ENCODE measurements around the gene PTPRG.

Gene PTPRG

GRCh38 chr3:61768284-61769037 lies 207.1 kb downstream of the PTPRG start:
- Mint-ChIP-seq H3K9me3 (no peaks in the 10 kb centered on the region), H3K27me3 (no peaks in the 10 kb centered on the region), H3K36me3 (no peaks in the 10 kb centered on the region), H3K27ac (no peak overlapping the region), H3K4me3 (no peak overlapping the region), H3K4me1 (no peaks in the 10 kb centered on the region)
- ATAC-seq: no peak

- no peak for ATAC-seq
- Mint-ChIP-seq H3K4me1 (no peaks in the 10 kb centered on the region), H3K36me3 (no peaks in the 10 kb centered on the region), H3K27me3 (no peaks in the 10 kb centered on the region), H3K4me3 (no peak overlapping the region), H3K9me3 (no peaks in the 10 kb centered on the region), H3K27ac (no peak overlapping the region)
Observed at GRCh38 chr3:61769266-61769990, 208.1 kb downstream of the PTPRG start.

DNA sequence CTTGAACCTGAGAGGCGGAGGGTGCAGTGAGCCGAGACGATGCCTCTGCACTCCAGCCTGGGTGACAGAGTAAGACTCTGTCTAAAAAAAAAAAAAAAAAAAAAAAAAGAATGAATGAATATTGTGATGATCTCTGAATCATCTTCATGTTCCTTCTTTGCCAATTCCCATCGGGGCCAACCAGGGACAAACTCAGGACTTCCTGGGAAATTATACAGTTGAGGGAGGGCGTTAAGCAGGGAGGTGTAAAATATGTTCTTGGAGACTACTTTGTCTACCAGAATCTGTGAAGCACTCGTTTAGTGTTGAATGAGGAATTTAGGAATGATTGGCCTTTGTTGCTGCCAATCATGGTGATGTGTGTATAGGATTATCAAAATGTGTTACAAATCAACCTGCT lies 210.6 kb downstream of the PTPRG start:
- ATAC-seq: no peak
- H3K36me3 Mint-ChIP-seq: no peaks in the 10 kb centered on the region
- H3K9me3 Mint-ChIP-seq: no peaks in the 10 kb centered on the region
- no peaks in the 10 kb centered on the region for H3K4me1 Mint-ChIP-seq
- H3K27ac Mint-ChIP-seq: no peak overlapping the region
- no peak overlapping the region for H3K4me3 Mint-ChIP-seq
- no peaks in the 10 kb centered on the region for H3K27me3 Mint-ChIP-seq

GRCh38 chr3:61772456-61772855 lies 211.1 kb downstream of the PTPRG start:
- Mint-ChIP-seq H3K4me1 (no peaks in the 10 kb centered on the region), H3K4me3 (no peak overlapping the region), H3K9me3 (no peaks in the 10 kb centered on the region), H3K27ac (no peak overlapping the region), H3K27me3 (no peaks in the 10 kb centered on the region), H3K36me3 (no peaks in the 10 kb centered on the region)
- no peak for ATAC-seq

- H3K36me3 Mint-ChIP-seq: no peaks in the 10 kb centered on the region
- no peak overlapping the region for H3K4me3 Mint-ChIP-seq
- ATAC-seq: no peak
Observed at GRCh38 chr3:61774279-61774890, 213.0 kb downstream of the PTPRG start.

GRCh38 chr3:61776390-61776789 lies 215.0 kb downstream of the PTPRG start:
- no peaks in the 10 kb centered on the region for H3K9me3 Mint-ChIP-seq
- H3K36me3 Mint-ChIP-seq: no peaks in the 10 kb centered on the region
- ATAC-seq: no peak
- H3K27ac Mint-ChIP-seq: no peak overlapping the region
- H3K4me3 Mint-ChIP-seq: no peak overlapping the region
- no peaks in the 10 kb centered on the region for H3K27me3 Mint-ChIP-seq
- no peaks in the 10 kb centered on the region for H3K4me1 Mint-ChIP-seq

More at GRCh38 chr3:61774279-61774890, 213.0 kb downstream of the PTPRG start:
- H3K9me3 Mint-ChIP-seq: no peaks in the 10 kb centered on the region
- H3K27me3 Mint-ChIP-seq: no peaks in the 10 kb centered on the region
- H3K4me1 Mint-ChIP-seq: no peaks in the 10 kb centered on the region
- no peak overlapping the region for H3K27ac Mint-ChIP-seq

- ATAC-seq: no peak
Observed at GRCh38 chr3:61777483-61777882, 216.1 kb downstream of the PTPRG start.

GRCh38 chr3:61778095-61778494 lies 216.7 kb downstream of the PTPRG start:
- no peak overlapping the region for H3K4me3 Mint-ChIP-seq

More at GRCh38 chr3:61777483-61777882, 216.1 kb downstream of the PTPRG start:
- no peaks in the 10 kb centered on the region for H3K36me3 Mint-ChIP-seq
- H3K27me3 Mint-ChIP-seq: no peaks in the 10 kb centered on the region
- no peaks in the 10 kb centered on the region for H3K9me3 Mint-ChIP-seq
- no peak overlapping the region for H3K4me3 Mint-ChIP-seq
- no peak overlapping the region for H3K27ac Mint-ChIP-seq
- no peaks in the 10 kb centered on the region for H3K4me1 Mint-ChIP-seq

DNA sequence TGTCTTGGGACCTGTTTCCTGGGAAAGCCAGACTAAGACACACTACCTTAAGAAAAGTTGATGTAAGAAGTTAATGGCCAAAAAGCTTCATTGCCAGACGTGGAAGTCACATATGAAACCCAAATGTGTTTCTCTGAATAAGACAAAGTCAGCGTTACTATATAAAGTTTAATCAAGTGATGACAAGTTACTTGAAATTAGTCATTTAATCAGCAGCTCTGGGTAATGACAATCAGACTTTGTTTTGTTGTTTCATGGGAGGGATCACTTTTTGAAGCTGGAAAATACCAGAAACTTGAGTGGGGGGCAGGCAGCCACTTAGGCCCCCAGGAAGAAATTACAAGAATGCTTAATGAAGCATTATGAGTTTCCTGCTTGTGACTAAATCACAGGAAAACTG lies 218.6 kb downstream of the PTPRG start:
- Mint-ChIP-seq H3K27ac (no peak overlapping the region), H3K36me3 (no peaks in the 10 kb centered on the region), H3K4me1 (no peaks in the 10 kb centered on the region), H3K9me3 (peaks cover 3% of the 10 kb centered on the region), H3K27me3 (no peaks in the 10 kb centered on the region), H3K4me3 (no peak overlapping the region)
- ATAC-seq: no peak

More at GRCh38 chr3:61778095-61778494, 216.7 kb downstream of the PTPRG start:
- H3K9me3 Mint-ChIP-seq: no peaks in the 10 kb centered on the region
- no peaks in the 10 kb centered on the region for H3K27me3 Mint-ChIP-seq
- no peak overlapping the region for H3K27ac Mint-ChIP-seq
- no peaks in the 10 kb centered on the region for H3K36me3 Mint-ChIP-seq
- no peaks in the 10 kb centered on the region for H3K4me1 Mint-ChIP-seq
- no peak for ATAC-seq

GRCh38 chr3:61780455-61781228 lies 219.3 kb downstream of the PTPRG start:
- H3K36me3 Mint-ChIP-seq: no peaks in the 10 kb centered on the region
- no peak for ATAC-seq

DNA sequence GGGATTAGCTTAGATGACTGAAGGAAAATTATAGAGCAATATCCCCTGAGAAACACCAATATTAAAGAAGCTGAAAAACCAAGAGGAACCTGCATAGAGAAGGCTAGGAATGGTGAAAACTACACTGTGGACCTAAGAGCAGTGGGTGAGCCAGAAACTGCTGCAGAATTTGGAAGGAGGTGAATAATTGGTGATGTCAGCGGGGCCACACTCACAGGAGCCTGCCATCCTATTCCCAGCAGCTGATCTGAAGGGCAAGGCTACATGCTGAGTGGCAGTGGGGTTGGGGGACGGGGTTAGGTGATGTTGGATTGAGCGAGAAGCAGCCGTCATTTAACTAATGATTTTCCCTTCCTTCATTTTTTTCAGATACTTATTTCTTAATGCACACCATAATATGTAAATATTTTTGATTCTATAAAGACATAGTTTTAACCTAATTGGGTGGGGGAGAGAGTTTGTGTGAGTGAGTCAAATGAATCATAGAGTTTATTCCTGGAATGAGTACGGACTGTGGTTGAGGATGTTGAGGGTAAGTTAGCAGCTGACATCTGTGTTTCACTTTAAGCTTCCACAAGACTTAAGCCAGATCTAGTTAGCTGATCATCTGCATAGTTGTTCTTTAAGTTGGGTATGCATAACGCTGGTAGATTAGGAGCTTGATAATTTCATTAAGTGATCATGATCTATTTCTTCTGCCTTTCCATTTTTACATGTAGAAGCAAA lies 222.8 kb downstream of the PTPRG start:
- H3K36me3 Mint-ChIP-seq: no peaks in the 10 kb centered on the region
- H3K4me3 Mint-ChIP-seq: no peak overlapping the region
- H3K27me3 Mint-ChIP-seq: no peaks in the 10 kb centered on the region
- no peaks in the 10 kb centered on the region for H3K4me1 Mint-ChIP-seq
- no peak overlapping the region for H3K27ac Mint-ChIP-seq
- ATAC-seq: no peak
- peaks cover 3% of the 10 kb centered on the region for H3K9me3 Mint-ChIP-seq

More at GRCh38 chr3:61780455-61781228, 219.3 kb downstream of the PTPRG start:
- no peak overlapping the region for H3K27ac Mint-ChIP-seq
- peaks cover 3% of the 10 kb centered on the region for H3K9me3 Mint-ChIP-seq
- no peaks in the 10 kb centered on the region for H3K27me3 Mint-ChIP-seq
- H3K4me3 Mint-ChIP-seq: no peak overlapping the region
- no peaks in the 10 kb centered on the region for H3K4me1 Mint-ChIP-seq

DNA sequence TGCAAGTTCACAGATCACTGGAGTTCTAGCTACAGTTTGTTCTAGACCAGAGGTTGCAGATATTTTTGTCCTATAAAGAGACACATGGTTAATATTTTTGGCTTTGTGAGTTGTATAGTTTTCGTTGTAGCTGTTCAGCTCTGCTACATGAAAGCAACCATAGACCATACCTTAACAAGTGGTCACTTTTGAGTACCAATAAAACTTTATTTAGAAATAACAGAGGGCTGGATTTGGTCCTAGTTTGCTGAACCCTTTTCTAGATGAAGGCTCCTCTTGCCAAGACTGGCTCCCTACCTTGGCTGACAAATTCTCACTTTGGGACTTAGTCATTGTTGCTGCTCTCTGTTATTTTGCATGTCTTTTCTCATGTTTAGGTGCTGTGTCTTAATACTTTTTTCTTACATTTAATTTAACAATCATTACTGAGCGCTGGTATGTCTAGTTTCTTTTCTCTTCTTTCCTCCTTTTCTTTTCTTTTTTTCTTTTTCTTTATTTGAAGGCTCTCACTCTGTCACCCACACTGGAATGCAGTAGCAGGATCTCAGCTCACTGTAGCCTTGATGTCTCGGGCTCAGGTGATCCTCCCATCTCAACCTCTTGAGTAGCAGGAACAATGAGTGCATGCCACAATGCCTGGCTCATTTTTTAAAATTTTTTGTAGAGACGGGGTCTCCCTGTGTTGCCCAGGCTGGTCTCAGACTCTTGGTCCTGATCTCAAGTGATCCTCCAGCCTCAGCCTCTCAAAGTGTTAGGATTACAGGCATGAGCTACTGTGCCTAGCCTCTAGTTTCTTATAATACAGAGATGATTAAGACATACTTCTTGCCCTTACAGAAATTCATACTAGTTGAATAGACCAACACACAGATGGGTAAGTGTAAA lies 227.5 kb downstream of the PTPRG start:
- no peaks in the 10 kb centered on the region for H3K4me1 Mint-ChIP-seq
- H3K4me3 Mint-ChIP-seq: no peak overlapping the region
- H3K9me3 Mint-ChIP-seq: no peaks in the 10 kb centered on the region
- H3K27me3 Mint-ChIP-seq: no peaks in the 10 kb centered on the region
- ATAC-seq: no peak
- H3K36me3 Mint-ChIP-seq: no peaks in the 10 kb centered on the region
- no peak overlapping the region for H3K27ac Mint-ChIP-seq

DNA sequence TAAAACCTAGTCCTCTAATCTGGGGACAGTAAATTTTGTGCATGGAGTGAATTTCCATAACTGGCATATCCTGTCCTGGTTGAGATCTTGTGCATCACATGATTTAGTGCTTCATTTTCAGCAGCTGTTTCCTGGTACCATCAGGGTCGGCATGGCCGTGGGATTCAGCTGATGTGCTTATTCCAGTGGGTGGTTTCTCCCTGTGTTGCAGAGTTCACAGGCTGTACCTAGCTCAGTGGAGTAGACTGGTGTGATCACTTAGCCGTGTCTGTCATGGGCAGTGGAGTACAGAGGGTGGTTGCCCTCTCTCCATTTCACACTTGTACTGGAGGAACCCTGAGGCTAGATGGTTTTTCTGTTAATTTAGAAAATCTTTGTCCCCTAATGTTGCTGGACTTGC lies 228.5 kb downstream of the PTPRG start:
- no peaks in the 10 kb centered on the region for H3K27me3 Mint-ChIP-seq
- H3K4me1 Mint-ChIP-seq: no peaks in the 10 kb centered on the region
- H3K4me3 Mint-ChIP-seq: no peak overlapping the region
- no peak for ATAC-seq
- H3K27ac Mint-ChIP-seq: no peak overlapping the region
- H3K36me3 Mint-ChIP-seq: no peaks in the 10 kb centered on the region
- H3K9me3 Mint-ChIP-seq: no peaks in the 10 kb centered on the region

GRCh38 chr3:61790411-61790810 lies 229.0 kb downstream of the PTPRG start:
- no peaks in the 10 kb centered on the region for H3K4me1 Mint-ChIP-seq
- H3K27ac Mint-ChIP-seq: no peak overlapping the region
- H3K36me3 Mint-ChIP-seq: no peaks in the 10 kb centered on the region
- H3K27me3 Mint-ChIP-seq: no peaks in the 10 kb centered on the region
- no peaks in the 10 kb centered on the region for H3K9me3 Mint-ChIP-seq
- no peak for ATAC-seq
- no peak overlapping the region for H3K4me3 Mint-ChIP-seq
